ENCODE data around the gene CIBAR2.
A peak's percentile ranks its signal among the peaks of the same experiment; 100 is the strongest.
"Not testable (repeated sequence)": the region's sequence is repeated elsewhere in the genome, so short reads cannot be mapped to it uniquely, and the experiment has no call there.

The CIBAR2 gene

DNA sequence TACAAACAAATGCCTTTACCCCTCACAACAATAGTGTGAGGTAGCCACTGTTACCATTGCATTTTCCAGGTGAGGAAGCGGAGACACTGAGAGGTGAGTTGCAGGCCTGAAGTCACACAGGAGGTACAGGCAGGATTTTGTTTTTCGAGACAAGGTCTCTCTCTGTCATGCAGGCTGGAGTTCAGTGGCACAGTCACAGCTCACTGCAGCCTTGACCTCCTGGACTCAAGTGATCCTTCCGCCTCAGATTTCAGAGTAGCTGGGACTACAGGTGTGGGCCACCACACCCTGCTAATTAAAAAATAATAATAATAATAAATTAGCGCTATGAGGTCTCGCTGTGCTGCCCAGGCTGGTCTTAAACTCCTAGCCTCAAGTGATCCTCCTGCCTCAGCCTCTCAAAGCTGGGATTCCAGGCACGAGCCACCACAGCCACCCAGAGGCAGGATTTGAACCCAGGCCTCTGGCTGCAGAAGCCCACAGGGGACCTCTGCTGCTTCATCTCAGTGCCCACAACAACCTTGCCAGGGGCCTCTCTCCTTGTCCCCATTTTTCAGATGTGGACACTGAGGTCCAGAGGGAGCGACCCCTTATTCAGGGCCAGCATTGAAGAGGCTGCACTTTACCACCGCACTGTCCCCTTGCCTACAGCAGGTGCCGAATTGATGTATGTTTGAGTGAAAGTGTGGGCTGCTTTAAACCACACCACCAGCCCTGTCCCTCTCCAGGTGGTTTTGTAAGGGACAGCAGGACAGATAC is 16.0 kb upstream of the CIBAR2 start:
- DNase-seq (ENCODE audit: low read depth), result no peak

DNA sequence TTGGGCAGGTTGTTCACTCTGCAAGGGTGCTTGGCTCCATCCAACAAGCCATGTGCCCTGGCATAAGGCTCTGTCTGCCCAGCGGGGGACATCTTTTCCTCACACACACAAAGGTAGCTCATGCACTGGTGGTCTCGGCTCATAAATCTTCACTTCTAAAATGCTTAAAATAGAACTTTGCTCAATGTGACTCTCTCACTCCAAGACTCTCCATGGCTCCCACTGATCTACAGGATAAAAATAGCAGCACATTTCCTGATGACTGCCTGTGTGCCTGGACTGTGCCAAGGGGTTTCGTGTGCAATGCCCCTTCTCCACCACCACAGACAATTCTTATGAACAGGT is 15.1 kb upstream of the CIBAR2 start:
- no peak for DNase-seq (ENCODE audit: low read depth)

DNA sequence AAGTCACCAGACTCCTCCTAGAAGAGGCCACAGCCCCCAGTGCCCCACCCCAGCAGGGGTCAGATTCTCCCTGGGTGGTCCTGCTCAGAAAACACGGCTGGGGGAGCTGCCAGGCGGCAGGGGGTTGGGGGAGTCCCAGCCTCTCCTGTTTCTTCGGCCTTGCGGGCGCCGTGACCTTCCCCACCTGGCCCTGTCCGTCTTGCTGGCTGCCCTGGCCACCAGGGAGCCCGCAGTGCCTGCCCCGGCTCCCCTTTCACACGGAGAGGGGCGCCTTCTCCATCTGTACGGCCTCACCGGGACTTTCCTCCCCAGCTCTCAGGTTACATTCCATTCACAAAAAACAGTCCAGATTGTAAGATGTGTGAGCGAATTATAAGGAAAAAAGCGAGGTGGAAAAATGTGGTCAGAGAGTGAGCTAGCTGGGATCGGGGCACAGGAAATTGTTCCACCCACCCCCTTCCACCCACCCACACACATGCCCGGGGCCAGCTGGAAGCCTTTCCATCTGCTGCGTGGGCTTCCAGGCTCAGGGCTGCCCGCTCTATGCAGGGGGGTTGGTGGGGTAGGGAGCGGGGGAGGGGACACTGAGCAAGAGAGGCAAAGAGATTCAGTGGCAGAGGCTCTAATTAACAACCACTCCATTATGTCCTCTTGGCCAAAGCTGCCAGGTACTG is 14.6 kb upstream of the CIBAR2 start:
- DNase-seq (ENCODE audit: low read depth), result peak; percentile 17

DNA sequence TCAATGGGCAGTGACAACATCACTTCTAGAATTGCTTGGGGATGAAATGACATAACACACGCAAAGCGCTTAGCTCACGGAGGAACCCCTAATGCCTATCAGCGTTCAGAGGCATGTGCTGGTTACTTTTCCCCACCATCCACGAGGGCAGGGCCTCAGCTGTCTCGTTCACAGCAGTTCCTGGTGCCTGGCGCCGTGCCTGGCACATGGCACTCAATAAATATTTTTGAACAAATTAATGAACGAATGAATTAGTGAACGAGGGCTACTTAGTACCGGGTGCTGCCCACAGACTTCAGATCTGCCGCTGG is 14.1 kb upstream of the CIBAR2 start:
- DNase-seq (ENCODE audit: low read depth), result no peak

DNA sequence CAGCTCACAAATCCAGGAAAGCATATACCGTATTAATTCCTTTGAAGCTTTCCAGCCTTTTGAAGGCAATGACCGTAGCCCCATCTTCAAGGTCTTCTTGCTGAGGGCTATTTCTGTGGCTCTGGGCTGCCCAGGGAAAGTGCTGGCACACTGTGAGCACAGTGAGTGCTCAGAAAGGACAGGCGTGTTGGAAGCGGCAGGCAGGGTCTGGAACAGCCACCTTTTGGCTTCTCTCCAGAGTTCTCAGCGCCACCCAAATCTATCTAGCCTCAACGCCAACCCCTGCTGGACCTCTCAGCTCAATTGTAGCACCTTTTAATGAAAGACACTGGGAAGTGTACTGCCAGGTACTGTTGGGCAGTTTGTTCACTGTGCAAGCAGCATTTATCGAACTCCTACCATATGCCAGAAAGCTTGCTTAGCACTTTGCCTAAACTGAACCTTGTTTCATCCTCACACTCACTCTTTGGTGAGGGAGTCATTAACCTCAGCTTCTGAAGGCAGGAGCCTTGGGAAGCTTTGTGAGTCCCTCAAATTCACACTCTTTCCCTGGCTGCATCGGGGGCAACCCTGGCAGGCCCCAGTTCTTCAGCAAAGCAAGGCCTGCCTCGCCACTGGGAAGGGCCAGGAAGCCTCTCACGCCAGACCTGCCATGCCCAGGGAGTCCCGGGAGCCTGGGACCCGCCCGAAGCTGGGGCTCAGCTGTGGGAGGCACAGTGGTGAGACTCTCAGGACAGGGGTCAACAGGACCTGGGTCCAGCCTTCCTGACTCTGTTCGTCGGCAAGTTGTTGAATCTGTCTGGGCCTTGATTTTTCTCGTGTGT is 13.5 kb upstream of the CIBAR2 start:
- DNase-seq (ENCODE audit: low read depth), result no peak

DNA sequence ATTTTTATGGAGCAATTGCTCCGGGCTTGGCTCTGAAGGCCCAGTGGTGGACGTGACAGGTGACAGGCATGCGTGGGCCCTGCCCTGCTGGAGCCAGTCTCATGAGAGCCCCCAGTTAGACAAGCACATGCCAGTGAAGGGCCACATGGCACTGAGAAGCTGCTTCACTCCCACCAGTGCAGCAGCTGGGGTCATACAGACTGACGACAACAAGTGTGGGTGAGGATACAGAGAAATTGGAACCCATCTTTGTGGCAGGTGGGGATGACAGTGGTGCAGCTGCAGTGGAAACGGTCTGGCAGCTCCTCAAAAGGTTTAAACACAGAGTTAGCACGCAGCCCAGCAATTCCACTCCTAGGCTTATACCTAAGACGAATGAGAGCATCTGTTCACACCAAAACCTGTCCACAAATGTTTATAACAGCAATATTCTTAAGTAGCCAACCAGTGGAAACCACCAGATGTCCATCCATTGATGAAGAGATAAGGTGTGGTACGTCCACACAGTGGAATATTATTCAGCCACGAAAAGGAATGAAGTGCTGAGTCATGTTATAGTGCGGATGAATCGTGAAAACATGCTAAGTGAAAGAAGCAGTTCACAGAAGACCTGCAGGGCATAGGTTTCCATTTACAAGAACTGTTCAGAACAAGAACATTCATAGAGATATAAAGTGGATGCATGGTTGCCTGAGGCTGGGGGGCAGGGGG is 12.5 kb upstream of the CIBAR2 start:
- no peak for DNase-seq (ENCODE audit: low read depth)

DNA sequence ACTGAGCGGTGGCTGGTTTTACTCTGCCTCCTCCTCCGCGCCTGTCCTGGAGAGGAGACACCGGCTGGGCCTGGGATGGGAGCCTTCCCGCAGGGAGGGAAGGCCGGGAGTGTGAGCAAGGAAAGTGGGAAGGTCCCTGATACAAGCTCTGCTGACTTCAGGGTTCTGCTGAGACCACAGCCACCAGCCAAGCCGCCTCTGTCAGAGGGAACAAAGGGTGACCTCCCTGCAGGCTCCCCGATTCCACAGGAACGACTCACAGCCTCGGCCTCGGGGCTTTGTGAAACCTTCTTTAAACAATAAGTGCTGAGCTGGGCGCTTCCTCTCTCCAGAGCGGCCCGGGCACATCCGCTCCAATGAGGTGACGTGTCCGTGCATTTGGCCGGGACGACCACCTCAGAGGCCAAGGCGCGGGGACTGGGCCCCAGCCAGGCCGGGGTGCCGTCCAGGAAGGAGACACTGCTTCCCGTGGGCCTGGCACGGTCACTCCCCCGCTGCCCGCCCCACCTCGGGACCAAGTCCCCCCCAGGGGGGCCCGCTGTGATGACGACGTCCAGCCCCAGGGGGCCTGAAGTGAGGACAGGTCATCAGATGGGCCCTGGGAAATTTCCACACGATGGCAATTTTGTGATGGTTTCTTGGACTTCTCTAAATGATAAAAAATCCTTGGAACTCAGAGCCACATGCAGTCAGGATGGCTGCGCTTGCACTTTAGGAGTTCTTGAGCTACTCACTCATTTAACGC is 11.8 kb upstream of the CIBAR2 start:
- DNase-seq (ENCODE audit: low read depth), result no peak

DNA sequence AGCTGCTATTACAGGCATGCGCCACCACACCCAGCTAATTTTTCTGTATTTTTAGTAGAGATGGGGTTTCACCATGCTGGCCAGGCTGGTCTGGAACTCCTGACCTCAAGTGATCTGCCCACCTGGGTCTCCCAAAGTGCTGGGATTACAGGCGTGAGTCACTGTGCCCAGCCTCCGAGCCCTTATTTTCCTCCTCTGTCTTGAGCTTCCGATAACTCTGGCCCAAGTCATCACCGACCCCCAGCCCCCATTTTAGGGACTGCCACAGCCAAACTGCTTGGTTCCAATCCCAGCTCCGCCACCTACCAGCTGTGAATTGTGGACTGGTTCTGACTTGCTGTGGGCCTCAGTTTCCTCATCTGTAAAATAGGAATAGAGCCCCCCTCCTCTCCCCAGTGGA is 11.2 kb upstream of the CIBAR2 start:
- not testable (repeated sequence) for DNase-seq (ENCODE audit: low read depth)

DNA sequence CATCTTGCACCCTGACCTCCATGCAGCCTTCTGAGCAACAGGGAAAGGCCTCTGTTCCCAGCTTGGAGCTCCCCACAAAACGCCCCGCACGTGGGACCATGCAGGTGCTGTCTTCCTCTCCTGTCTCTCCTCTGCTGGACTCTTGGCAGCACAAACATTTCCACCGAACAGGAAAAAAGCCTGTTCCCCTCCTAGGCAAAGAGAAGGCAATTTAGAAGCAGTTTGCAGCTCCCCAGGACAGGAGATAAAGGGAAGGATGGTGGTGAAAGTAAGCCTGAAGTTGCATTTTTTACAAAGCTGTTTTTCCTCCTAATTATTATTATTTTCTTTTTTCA is 7.7 kb upstream of the CIBAR2 start:
- no peak for DNase-seq (ENCODE audit: low read depth)

DNA sequence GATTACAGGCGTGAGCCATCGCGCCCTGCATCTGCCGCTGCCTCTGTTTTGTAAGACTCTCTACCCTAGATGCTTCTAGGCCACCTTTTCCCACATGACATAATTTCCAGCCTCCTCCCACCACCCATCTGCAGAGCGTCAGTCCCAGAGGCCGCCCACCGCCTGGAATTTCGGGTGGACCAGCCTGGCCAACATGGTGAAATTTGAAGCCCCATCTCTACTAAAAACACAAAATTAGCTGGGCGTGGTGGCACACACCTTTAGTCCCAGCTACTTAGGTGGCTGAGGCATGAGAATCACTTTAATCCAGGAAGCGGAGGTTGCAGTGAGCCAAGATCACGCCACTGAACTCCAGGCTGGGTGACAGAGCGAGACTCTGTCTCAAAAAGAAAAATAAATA is 5.1 kb upstream of the CIBAR2 start:
- no peak for DNase-seq (ENCODE audit: low read depth)

DNA sequence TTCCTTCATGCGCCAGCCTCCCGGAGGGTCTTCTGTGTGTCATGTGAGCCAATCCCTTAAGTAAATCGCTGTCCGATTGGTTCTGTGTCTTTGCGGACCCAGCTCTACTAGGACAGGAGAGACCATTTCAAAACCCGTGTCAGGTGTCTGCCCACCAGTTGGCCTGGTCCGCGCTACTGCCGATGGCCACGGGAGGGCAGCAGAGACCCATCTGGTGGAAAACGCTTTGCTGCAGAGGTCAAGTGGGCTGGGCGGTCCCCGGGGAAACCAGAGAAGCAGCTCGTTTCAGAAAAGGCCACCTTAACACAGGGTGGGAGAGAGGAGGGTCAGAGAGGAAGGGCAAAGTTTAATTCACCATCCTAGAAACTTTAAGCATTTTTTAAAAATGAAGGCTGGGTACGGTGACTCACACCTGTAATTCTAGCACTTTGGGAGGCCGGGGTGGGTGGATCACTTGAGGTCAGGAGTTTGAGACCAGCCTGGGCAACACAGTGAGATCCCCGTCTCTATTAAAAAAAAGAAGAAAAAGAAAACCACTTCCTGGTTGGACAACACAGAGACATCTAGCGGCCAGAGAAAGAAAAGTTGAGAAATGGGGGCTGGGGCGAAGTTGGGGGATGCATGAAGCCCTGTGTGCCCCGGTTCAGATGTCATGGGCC is 2.8 kb upstream of the CIBAR2 start:
- peak; percentile 83 for DNase-seq (ENCODE audit: low read depth)

DNA sequence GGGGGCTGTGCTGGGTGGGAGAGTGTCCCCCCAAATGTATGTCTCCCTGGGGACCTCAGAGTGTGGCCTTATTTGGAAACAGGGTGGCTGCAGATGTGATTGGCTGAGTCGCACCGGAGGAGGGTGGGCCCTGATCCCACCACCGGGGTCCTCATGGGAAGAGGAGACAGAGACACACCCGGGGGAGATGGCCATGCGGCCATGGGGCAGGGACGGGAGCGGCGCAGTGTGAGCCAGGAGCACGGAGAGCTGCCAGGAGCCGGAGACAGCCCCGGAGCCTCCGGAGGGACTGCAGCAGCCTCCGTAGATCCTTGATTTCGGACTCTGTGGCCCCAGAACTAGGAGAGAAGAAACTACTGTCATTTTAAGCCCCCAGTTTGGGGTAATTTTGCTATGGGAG is 1.6 kb upstream of the CIBAR2 start:
- no peak for DNase-seq (ENCODE audit: low read depth)

DNA sequence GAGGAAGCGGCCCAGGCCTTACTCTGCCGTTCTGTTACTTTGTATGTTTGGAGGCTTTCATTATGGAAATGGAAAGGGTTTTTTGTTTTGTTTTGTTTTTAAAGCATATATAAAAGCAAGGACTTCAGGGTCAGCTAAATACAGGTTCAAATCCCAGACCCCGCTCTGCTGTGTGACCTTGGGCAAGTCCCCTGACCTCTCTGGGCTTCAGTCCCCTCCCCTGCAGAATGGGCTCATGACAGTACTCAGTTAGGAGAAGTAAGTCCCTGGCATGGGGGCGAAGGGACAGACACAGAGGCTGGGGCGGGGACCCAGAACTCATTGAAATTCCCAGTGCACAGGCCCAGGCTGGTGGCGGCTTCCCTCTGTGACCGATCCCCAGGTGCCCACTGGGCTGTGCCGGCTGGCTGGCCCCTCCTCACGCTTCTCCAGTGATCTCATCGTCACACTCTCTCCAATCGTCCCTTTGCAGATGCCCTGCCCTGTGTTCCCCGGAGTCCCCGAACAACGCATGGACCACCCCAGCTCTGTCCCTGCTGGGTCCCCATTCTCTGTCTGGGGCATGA is 979 bp upstream of the CIBAR2 start:
- DNase-seq (ENCODE audit: low read depth), result no peak

DNA sequence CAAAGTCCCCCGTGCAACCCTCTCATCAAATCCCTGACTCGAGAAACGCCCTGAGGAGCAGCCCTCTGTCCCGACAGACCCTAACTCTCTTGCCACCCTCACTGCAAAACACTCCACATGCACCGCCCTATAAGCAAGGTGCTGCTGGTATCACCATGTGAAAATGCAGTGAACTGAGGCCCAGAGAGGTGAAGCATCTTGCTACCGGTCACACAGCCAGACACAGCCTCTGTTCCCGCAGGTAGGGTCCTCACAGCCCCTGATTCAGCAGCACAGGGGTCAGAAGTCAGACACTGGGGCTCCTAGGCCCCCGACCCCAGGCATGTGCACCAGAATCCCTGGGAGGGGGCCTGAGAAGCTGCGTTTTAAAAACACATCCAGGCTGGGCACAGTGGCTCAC is 1.1 kb downstream of the CIBAR2 start:
- no peak for DNase-seq (ENCODE audit: low read depth)

DNA sequence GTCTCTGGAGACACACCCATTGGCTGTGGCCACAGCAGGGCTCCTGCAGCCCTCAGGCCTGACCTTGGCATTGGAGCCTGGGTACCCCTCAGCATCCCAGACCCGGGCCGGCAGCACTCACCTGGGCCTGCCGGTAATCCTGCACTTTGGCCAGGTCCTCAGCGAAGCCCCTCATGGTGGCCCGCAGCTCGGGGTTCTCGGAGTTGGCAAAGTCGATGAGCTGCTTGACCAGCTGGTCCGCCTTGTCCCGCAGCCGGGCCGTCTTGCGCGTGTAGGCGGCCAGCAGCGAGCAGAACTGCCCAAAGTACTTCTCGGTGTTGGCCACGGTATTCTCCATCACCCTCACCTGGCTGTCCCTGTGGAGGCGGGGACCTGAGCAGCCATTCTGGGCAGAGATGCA is 2.2 kb downstream of the CIBAR2 start:
- no peak for DNase-seq (ENCODE audit: low read depth)

DNA sequence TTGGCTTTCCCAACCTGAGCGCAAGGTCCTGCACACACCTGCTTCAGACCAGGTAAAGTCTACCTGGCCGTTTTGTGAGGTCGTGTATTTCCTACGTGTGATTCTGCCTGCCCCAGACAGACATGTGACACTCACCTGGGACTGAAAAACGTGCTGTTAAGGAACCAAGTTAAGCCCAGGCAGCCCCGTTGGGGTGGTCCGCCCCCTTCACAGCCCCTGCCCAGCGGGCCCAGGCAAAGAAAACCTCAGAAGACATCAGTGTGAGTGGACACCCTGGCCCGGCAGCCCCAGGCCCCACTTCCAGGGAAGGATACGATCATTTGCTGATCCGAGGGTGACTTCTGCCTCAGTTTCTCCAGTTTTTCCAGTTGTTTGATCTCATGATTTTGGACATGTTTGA is 4.7 kb downstream of the CIBAR2 start:
- no peak for DNase-seq (ENCODE audit: low read depth)

DNA sequence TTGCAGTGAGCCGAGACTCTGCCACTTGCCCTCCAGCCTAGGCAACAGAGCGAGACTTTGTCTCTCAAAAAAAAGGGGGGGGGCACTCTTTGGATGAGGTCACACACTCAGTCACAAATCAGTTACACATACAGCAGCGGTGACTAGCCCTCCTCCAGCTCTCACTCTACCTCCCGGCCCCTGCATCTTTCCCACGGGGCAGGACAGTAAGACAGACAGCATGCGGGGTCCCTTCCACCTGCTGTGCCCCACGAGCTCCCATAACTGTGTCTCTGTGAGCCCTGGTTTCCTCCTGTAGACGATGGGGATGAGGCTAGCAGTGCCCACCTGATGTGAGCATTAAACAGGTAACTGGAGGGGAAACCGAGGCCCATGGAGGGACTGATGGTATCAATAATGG is 5.2 kb downstream of the CIBAR2 start:
- no peak for DNase-seq (ENCODE audit: low read depth)

DNA sequence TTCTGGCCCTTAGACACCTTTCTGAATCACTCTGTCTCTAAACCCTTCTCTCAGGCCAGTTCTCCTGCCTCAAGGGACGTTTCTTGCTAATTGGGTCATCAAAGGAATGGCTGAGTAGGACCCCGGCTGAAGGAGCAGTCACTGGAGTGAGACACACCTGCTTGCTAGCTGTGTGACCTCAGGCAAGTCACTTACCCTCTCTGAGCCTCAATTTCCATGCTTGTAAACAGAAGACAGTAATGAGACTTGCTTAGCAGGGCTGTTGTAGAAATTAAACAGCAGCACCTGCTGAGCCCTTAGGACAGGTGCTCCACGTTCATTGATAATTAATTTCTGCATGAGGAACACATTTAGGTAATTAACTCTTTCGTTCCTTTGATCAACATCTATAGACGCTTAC is 6.8 kb downstream of the CIBAR2 start:
- DNase-seq (ENCODE audit: low read depth), result no peak

DNA sequence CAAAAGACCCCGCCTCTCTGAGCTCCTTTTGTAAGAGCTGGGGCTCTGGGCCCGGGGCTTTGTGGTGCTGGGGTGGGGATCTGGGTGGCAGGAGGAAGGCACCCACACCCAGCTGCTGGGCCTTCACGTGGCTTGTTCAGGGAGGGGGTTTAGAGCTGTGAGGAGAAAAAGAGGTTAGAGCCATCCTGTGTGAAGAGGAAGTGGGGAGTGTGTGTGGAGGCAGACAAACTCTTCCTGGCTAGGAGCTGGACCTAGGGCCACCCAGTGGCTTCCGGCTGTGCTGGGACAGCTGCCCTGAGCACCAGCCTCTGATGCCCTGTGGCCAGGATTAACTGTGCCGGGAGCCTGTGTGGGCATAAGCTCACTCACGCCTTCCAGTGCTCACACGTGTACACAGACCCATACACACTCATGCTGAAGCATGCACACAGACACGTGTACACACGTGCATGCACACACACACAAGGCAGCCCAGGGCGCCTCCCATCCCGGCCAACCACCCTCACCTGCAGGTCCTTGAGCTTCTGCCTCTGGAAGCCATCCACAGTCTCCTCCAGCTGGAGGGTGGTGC is 7.4 kb downstream of the CIBAR2 start:
- no peak for DNase-seq (ENCODE audit: low read depth)

DNA sequence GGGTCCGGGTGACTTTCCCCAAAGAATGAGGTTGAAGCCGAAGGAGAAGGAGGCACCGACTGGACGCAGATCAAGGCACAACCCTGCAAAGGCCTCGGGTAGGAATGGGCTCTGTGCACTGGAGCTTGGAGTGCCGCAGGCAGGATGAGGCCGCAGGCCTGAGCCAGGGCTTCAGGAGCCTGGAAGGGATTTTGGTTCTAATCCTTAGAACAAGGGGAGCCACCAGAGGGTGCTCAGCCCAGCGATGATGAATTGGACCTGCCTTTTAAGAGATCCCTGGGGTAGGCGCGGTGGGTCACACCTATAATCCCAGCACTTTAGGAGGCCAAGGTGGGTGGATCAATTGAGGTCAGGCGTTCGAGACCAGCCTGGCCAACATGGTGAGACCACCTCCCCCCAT is 8.1 kb downstream of the CIBAR2 start:
- no peak for DNase-seq (ENCODE audit: low read depth)
